ENCODE results near the gene DSTYK. TPM values are rescaled to one million over a fixed set of nuclear protein-coding genes. Genes with fewer than 3 reads are reported as not detected.

The DSTYK gene
- total and polyA plus RNA-seq, 2 donors (not counting 3 experiments of a cell fraction or from before 2014, with no cell fraction given), result 3.6 to 8.7 TPM

- Histone ChIP-seq H3K4me3 (replicated peaks in 1 of 3; ENCODE audit: insufficient read depth in 1 of 3, low read depth in 1 of 3, low read length in 3 of 3) (no peak overlapping the region), H2AFZ (ENCODE audit: low read depth, low read length) (no peak overlapping the region), H3K9me1 (replicated peaks; ENCODE audit: control insufficient read depth, extremely low read depth, insufficient read depth, low read length) (no peaks in the 10 kb centered on the region), H3K9ac (replicated peaks; ENCODE audit: extremely low read depth, insufficient read depth, low read length) (no peak overlapping the region), H3K27ac (ENCODE audit: insufficient read depth, low read depth, low read length) (no peak overlapping the region), H3K9me3 (replicated peaks; ENCODE audit: control insufficient read depth, insufficient read depth, low read length) (no peaks in the 10 kb centered on the region), H3K4me2 (ENCODE audit: insufficient read depth, low read length) (no peak overlapping the region), H3K36me3 (ENCODE audit: control insufficient read depth in 2 of 2, extremely low read depth in 1 of 2, insufficient read depth in 2 of 2, low read length in 2 of 2) (peaks cover 12 to 16% of the 10 kb centered on the region in 2 experiments), H3K27me3 (ENCODE audit: control insufficient read depth in 2 of 2, insufficient read depth in 2 of 2, low read length in 2 of 2) (no peaks in the 10 kb centered on the region), H3K4me1 (ENCODE audit: control insufficient read depth, extremely low read depth, insufficient read depth, low read length) (no peaks in the 10 kb centered on the region), H3K79me2 (ENCODE audit: control insufficient read depth, insufficient read depth, low read length) (no peaks in the 10 kb centered on the region), H4K20me1 (replicated peaks; ENCODE audit: control insufficient read depth, extremely low read depth, insufficient read depth, low read length) (no peaks in the 10 kb centered on the region)
- CTCF ChIA-PET, result no interaction called here
- dilution Hi-C loops (cut with MboI; ENCODE audit: extremely low pct_ligation_motif_present, low sequenced_read_pairs) (no loop called here), intact Hi-C loops (cut with micrococcal nuclease) (no loop called here)
- peak; percentile 46 for FAIRE-seq
- POLR2A ChIA-PET, result no interaction called here
- no peak for TF ChIP-seq POLR2AphosphoS5 (IDR thresholded peaks at IDR 0.05; ENCODE audit: insufficient read depth, low read depth, low read length)
- TF ChIP-seq FOS (IDR thresholded peaks at IDR 0.05; ENCODE audit: borderline replicate concordance, insufficient read depth, low read length), result no peak
- TF ChIP-seq GATA2 (IDR thresholded peaks at IDR 0.05; ENCODE audit: insufficient read depth, insufficient read length, low read depth, low read length), result no peak
- TF ChIP-seq JUN (IDR thresholded peaks at IDR 0.05; ENCODE audit: borderline replicate concordance, insufficient read depth, insufficient read length, low read depth), result no peak
- TF ChIP-seq POLR2A (IDR thresholded peaks at IDR 0.05; ENCODE audit: low read depth, low read length), result no peak
- TF ChIP-seq EZH2 (IDR thresholded peaks at IDR 0.05; ENCODE audit: borderline replicate concordance, low read depth, low read length, severe bottlenecking), result no peak
- no peak for TF ChIP-seq CTCF (IDR thresholded peaks at IDR 0.05; ENCODE audit: extremely low read depth in 1 of 2, insufficient read depth in 1 of 2, low read depth in 1 of 2, low read length in 2 of 2)
- TF ChIP-seq, protein P1, sequence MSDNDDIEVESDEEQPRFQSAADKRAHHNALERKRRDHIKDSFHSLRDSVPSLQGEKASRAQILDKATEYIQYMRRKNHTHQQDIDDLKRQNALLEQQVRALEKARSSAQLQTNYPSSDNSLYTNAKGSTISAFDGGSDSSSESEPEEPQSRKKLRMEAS (IDR thresholded peaks at IDR 0.05; ENCODE audit: insufficient read depth, insufficient read length), result no peak
- TF ChIP-seq MYC (IDR thresholded peaks at IDR 0.05; ENCODE audit: low read depth, low read length), result no peak
- no peak for DNase-seq (ENCODE audit: low read depth, low spot score)
- BruUV-seq (replicated peaks), result no TSS peak
Measured at GRCh38 chr1:205107327-205107726, 104.2 kb downstream of the DSTYK start.
